GM12875 (cell line): ENCODE data around the gene SEC24C.

Experiments used
- H3K4me3 ChIP-seq: one replicate; pipeline ENCODE4 v1.5.1; 2011; ENCODE audit warnings: low read depth, low read length, control low read depth
- CTCF ChIP-seq: IDR thresholded peaks from 2 replicates; pipeline ENCODE4 v1.5.1; 2011; ENCODE audit warnings: low read depth, mild to moderate bottlenecking, control low read depth, inconsistent platforms, low read length, moderate library complexity, borderline replicate concordance; ENCODE audit not compliant: insufficient read depth

The SEC24C gene

GRCh38 chr10:73798927-73799560 is 54.9 kb downstream of the SEC24C start:
- H3K4me3 ChIP-seq: no peak overlapping the region
- no peak for TF ChIP-seq CTCF

GRCh38 chr10:73799899-73800559 is 55.9 kb downstream of the SEC24C start:
- no peak overlapping the region for H3K4me3 ChIP-seq
- no peak for TF ChIP-seq CTCF

GRCh38 chr10:73800560-73801252 is 56.5 kb downstream of the SEC24C start:
- TF ChIP-seq CTCF: no peak
- H3K4me3 ChIP-seq: no peak overlapping the region

GRCh38 chr10:73801253-73801590 is 57.0 kb downstream of the SEC24C start:
- no peak for TF ChIP-seq CTCF

GRCh38 chr10:73802276-73802991 is 58.3 kb downstream of the SEC24C start:
- H3K4me3 ChIP-seq: no peak overlapping the region
- no peak for TF ChIP-seq CTCF

More at GRCh38 chr10:73801253-73801590, 57.0 kb downstream of the SEC24C start:
- H3K4me3 ChIP-seq: no peak overlapping the region

GRCh38 chr10:73803680-73804286 is 59.6 kb downstream of the SEC24C start:
- no peak for TF ChIP-seq CTCF
- H3K4me3 ChIP-seq: no peak overlapping the region
